ACHN (cell line): ENCODE data around the gene PRUNE2.

Experiments used
- DNase-seq: peaks from one replicate; pipeline ENCODE4 v3.0.0-alpha.2; 2015
- in situ Hi-C: cut with HindIII; loops from 2 replicates; pipeline ENCODE4 v1.10.0; 2017; ENCODE audit warnings: low sequenced_read_pairs, low pct_ligation_motif_present, low pct_unique_long_range_greater_than_20kb

PRUNE2 gene

DNA sequence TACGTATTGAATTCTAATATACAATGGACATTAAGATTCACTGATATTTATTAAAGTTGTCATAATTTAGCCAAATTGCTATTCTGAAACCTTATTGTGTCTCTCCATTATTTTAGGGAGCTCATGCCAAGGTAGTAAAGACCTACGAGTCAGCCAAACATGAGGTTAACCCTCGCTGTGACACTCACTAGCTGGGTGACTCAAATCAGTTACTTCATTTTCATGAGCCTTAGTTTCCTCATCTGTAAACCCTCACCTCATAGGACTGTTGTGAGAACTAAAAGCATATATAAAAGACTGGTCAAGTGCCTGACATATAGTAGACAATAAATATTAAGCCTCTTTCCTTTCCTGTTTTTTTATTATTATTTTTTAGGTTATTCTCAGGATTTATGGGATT, 185.7 kb downstream of the PRUNE2 start:
- in situ Hi-C loops = no loop called here

GRCh38 chr9:76718166-76718565, 187.7 kb downstream of the PRUNE2 start:
- in situ Hi-C loops = no loop called here
- DNase-seq = no peak

More for the DNA sequence above, 185.7 kb downstream of the PRUNE2 start:
- DNase-seq = no peak

DNA sequence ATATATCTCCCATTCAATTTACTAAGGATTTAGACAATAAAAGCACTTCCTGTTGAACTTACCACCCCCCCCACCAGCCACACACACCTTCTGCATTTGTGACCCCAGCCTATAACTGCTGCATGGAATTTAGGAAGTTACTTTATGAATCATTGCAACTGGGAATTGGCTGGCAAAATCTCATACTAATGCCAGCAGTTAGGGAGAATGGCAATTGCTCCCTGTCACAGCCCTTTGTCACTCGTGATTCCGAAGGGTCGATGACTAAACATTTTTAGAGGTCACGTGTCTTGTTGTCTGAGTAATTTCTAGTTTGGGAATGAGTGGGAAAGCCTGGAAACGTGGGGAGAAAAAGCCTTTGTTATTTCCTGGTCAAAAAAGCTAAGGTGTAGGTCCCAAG, 188.3 kb downstream of the PRUNE2 start:
- DNase-seq = no peak
- in situ Hi-C loops = no loop called here

GRCh38 chr9:76717176-76717575, 188.7 kb downstream of the PRUNE2 start:
- DNase-seq = no peak
- in situ Hi-C loops = no loop called here

DNA sequence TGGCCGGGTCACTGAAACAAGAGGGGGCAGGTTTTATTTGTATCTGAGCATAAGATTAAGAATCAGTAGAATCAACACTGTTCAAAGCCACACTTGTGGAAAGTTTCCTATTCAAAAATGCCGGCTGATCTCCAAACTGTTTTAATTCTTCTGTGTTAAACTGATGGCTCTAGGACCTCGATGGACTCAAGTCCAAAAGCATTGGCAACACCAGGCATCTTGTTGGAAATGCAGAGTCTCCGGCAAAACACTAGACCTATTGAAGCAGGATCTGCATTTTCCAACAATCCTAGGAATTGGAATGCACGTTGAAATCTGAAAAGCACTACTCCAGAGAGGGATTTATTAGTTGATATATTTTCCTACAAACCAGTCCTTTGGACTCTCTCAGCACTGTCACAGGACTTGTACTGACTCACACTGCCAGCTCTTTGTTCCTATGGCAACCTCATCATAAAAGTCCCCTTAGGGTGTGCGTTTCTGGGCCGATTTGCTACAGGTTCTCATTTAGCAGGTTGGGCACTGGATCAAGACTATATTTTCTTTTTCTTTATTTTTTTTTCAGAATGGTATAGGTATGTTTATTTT, 189.7 kb downstream of the PRUNE2 start:
- in situ Hi-C loops = no loop called here
- DNase-seq = no peak

- no peak for DNase-seq
- in situ Hi-C loops = no loop called here
Measured at GRCh38 chr9:76713381-76713780, 192.5 kb downstream of the PRUNE2 start.

DNA sequence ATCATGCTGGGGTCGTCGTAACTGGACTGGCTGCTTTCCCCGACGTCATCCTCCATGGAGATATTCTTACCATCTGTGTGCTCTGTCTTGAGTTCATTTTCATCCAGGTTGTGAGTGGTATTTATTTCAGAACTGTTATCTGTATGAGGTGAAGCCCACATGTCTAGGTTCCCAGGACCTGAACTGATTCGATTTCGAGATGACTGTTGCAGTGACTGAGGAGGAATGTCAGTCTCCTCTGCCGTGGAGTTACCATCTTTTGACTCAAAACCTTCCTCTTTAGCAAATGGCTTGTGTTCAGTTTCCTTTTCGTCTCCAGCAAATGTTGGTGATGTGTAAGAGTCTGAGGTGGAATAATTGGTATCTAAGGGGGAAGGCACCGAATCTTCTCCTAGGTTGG, 196.9 kb downstream of the PRUNE2 start:
- DNase-seq = no peak
- in situ Hi-C loops = no loop called here

DNA sequence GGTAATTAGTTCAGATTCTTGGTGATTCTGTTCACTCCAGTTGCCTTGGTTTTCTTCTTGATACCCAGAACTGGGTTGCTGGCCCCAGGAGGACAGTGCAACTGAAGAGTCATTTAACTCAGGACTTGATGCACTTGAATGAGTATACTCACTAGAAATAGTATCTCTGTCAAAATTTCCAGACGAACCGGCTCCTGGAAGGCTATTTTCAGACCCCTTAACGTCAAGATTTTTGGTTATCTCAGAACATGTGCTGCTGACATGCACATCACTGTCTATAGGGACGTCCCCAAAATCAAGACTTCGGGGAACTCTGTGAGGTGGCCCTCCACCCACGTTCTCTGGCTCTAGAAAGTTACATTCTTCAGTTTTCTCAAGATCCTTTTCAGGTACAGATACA, 198.4 kb downstream of the PRUNE2 start:
- no peak for DNase-seq
- in situ Hi-C loops = no loop called here

GRCh38 chr9:76704593-76705204, 201.2 kb downstream of the PRUNE2 start:
- in situ Hi-C loops = no loop called here
- peak; percentile 71 for DNase-seq

GRCh38 chr9:76703270-76703669, 202.6 kb downstream of the PRUNE2 start:
- DNase-seq = no peak
- in situ Hi-C loops = no loop called here

DNA sequence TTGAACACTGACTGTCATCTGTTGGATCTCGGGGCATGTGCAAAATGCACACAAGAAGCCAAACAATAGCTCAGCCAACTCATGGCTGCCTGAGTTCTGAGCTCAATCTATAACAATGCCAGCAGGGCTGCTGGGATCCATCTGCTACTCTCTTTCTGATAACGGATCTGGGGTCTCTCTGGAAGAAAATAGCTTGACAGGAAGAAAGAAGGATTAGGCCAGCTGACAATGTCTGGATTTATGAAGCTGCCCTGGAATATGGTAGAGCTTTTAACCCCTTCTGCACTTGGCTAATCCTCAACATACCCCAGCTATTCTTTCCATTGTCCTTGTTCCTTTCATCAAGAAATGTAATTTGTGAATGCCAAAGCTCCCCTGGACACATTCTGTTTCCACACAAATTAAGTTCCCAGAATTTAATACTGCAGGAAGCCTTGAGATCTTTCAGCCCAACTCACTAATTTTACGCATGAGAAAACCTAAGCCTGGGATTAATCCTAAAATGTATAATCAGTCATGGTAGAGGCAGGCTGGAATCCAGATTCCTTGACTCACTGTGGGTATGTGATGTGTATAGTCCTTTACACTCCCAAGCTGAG, 204.4 kb downstream of the PRUNE2 start:
- no peak for DNase-seq
- in situ Hi-C loops = no loop called here

- in situ Hi-C loops = no loop called here
- DNase-seq = no peak
Measured at GRCh38 chr9:76700916-76701315, 205.0 kb downstream of the PRUNE2 start.

GRCh38 chr9:76699971-76700370, 205.9 kb downstream of the PRUNE2 start:
- in situ Hi-C loops = no loop called here

DNA sequence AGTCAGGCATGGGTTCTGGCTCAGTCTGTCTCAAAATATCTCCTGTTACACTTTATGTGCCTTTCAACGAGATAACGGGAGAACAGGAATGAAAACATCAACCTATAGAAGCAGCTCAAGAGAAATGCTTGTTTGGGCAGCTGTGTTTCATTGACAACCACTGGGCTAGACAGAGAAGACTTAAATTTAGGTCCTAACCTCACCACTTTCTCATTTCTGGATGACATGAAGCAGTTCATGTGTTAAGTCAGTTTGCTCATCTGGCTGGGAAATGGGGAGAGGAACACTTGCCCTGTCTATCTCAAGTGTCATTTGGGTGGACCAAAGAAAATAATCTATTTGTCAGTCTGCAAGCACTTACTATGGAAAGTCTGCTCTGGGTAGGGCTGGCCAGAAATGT, 208.4 kb downstream of the PRUNE2 start:
- DNase-seq = no peak
- in situ Hi-C loops = no loop called here

More at GRCh38 chr9:76699971-76700370, 205.9 kb downstream of the PRUNE2 start:
- DNase-seq = no peak

- DNase-seq = no peak
- in situ Hi-C loops = no loop called here
Measured at GRCh38 chr9:76697081-76697480, 208.8 kb downstream of the PRUNE2 start.

- in situ Hi-C loops = no loop called here
- DNase-seq = no peak
Measured at GRCh38 chr9:76693912-76694311, 212.0 kb downstream of the PRUNE2 start.

GRCh38 chr9:76692458-76693129, 213.3 kb downstream of the PRUNE2 start:
- in situ Hi-C loops = no loop called here
- no peak for DNase-seq

GRCh38 chr9:76691517-76692313, 214.2 kb downstream of the PRUNE2 start:
- DNase-seq = no peak
- in situ Hi-C loops = no loop called here

- in situ Hi-C loops = no loop called here
- no peak for DNase-seq
Measured at GRCh38 chr9:76690973-76691370, 214.9 kb downstream of the PRUNE2 start.
